ENCODE data around the gene RAB3B.

The RAB3B gene

GRCh38 chr1:51867479-51868232 is 122.8 kb downstream of the RAB3B start:
- no peak for DNase-seq

GRCh38 chr1:51863384-51863783 is 127.1 kb downstream of the RAB3B start:
- no peak for DNase-seq

GRCh38 chr1:51861669-51862068 is 128.8 kb downstream of the RAB3B start:
- DNase-seq = no peak

- DNase-seq = no peak
These were observed 130.8 kb downstream of the RAB3B start for GRCh38 chr1:51859735-51860134.

GRCh38 chr1:51859333-51859732 is 131.2 kb downstream of the RAB3B start:
- no peak for DNase-seq

GRCh38 chr1:51858892-51859291 is 131.6 kb downstream of the RAB3B start:
- no peak for DNase-seq

Data from activated T-cell treated with anti-CD3 and anti-CD28 coated beads, Interleukin-2, amount 50 U/mL, for 48 hours (primary cell).